ENCODE measurements around the gene SUSD5.

DNA sequence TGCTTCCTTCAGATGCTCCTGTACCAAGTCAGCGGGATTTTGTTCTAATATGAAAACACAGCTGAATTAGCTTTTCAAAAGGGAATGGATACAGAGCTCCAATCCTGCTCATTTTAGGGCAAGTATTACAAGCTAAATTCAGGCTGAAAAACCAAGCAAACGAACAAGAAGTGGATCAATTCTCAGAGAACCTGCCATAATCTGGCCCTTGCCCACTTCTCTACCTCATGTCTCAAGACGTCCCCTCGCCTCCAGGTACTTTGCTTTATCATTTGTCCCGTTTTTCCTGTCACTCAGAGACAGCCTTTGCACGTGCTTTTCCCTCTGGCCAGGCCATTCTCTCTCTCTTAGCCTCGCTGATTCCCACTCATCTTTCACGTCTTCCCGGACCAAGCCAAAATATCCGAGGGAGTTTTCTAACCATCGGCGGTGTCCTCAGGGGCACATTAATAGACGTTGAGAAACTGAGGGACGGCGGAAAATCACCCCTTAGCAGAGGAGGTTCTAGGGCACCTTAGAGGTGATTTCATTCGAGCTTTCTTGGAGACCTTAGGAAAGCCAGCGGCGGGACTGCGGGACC is 654 bp downstream of the SUSD5 start:
- TF ChIP-seq, protein P1, sequence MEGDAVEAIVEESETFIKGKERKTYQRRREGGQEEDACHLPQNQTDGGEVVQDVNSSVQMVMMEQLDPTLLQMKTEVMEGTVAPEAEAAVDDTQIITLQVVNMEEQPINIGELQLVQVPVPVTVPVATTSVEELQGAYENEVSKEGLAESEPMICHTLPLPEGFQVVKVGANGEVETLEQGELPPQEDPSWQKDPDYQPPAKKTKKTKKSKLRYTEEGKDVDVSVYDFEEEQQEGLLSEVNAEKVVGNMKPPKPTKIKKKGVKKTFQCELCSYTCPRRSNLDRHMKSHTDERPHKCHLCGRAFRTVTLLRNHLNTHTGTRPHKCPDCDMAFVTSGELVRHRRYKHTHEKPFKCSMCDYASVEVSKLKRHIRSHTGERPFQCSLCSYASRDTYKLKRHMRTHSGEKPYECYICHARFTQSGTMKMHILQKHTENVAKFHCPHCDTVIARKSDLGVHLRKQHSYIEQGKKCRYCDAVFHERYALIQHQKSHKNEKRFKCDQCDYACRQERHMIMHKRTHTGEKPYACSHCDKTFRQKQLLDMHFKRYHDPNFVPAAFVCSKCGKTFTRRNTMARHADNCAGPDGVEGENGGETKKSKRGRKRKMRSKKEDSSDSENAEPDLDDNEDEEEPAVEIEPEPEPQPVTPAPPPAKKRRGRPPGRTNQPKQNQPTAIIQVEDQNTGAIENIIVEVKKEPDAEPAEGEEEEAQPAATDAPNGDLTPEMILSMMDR (IDR thresholded peaks at IDR 0.05 in 8 of 11, conservative IDR thresholded peaks at IDR 0.05 in 3 of 11): no peak
- no peak for TF ChIP-seq POLR2A (IDR thresholded peaks at IDR 0.05)
